K562 (cell line): ENCODE data around the gene DCAF16. TPM values are rescaled to one million over a fixed set of nuclear protein-coding genes. Genes with fewer than 3 reads are reported as not detected.

Experiments
- CBFA2T3 ChIP-seq: fragments of 450-650 bp; IDR thresholded peaks from 2 replicates; pipeline ENCODE4 v1.6.1; 2017
- CEBPB ChIP-seq: fragments of 450-650 bp; IDR thresholded peaks from 2 replicates; pipeline ENCODE4 v1.6.1; 2016; ENCODE audit warnings: missing genetic modification characterization, missing compliant biosample characterization
- CEBPG ChIP-seq, 3 experiments: fragments of 200-800 bp in 1 of 3; sonication (Bioruptor generic) in 1 of 3; sonication (generic) in 1 of 3; formaldehyde crosslinking in 1 of 3; IDR thresholded peaks in 2 of 3; conservative IDR thresholded peaks in 1 of 3; 2 replicates each; pipeline versions ENCODE4 v1.6.1 to v1.8.0; 2016 to 2022; ENCODE audit warnings: missing compliant biosample characterization in 2 of 3, missing genetic modification characterization in 2 of 3, mild to moderate bottlenecking in 1 of 3, missing genetic modification reagents in 1 of 3
- MEIS2 ChIP-seq: fragments of 450-650 bp; IDR thresholded peaks from 2 replicates; pipeline ENCODE4 v1.6.1; 2014; ENCODE audit warnings: mild to moderate bottlenecking; ENCODE audit not compliant: partially characterized antibody
- PCBP2 ChIP-seq: fragments of 200-400 bp; formaldehyde crosslinking; IDR thresholded peaks from 2 replicates; pipeline ENCODE4 v1.6.1; 2018; ENCODE audit warnings: low read length, low read depth, mild to moderate bottlenecking, moderate library complexity; ENCODE audit not compliant: poor library complexity, severe bottlenecking
- PHB2 ChIP-seq: fragments of 450-650 bp; IDR thresholded peaks from 2 replicates; pipeline ENCODE4 v1.6.1; 2017; ENCODE audit warnings: low read depth
- POLR2B ChIP-seq: fragments of 450-650 bp; IDR thresholded peaks from 2 replicates; pipeline ENCODE4 v1.6.1; 2018; ENCODE audit warnings: low read depth; ENCODE audit not compliant: partially characterized antibody
- PRMT5 ChIP-seq: sonication (generic); formaldehyde crosslinking; IDR thresholded peaks from 2 replicates; pipeline ENCODE4 v1.5.0; 2020; ENCODE audit warnings: missing genetic modification reagents
- RHOXF2B ChIP-seq: fragments of 250-450 bp; sonication (Bioruptor Pico); conservative IDR thresholded peaks from 2 replicates; pipeline ENCODE4 v1.5.1; 2021
- SPI1 ChIP-seq: IDR thresholded peaks from 2 replicates; pipeline ENCODE4 v1.6.1; 2011; ENCODE audit warnings: low read depth, low read length, control low read depth, borderline replicate concordance
- TEAD4 ChIP-seq, 2 experiments: sonication (generic) in 1 of 2; formaldehyde crosslinking in 1 of 2; IDR thresholded peaks; 2 replicates each; pipeline versions ENCODE4 v1.6.1 to v1.8.0; 2012 to 2022; ENCODE audit warnings: borderline replicate concordance in 1 of 2, inconsistent platforms in 1 of 2, low read length in 1 of 2, mild to moderate bottlenecking in 1 of 2, missing genetic modification reagents in 1 of 2
- ZC3H4 ChIP-seq: sonication (generic); formaldehyde crosslinking; IDR thresholded peaks from 2 replicates; pipeline ENCODE4 v1.9.0; 2021; ENCODE audit warnings: missing genetic modification reagents, borderline replicate concordance
- ZEB2 ChIP-seq: fragments of 450-650 bp; IDR thresholded peaks from 2 replicates; pipeline ENCODE4 v1.6.1; 2016
- ZNF57 ChIP-seq: fragments of 450-650 bp; formaldehyde crosslinking; IDR thresholded peaks from 2 replicates; pipeline ENCODE4 v1.4.0; 2020; ENCODE audit warnings: mild to moderate bottlenecking, moderate library complexity
- ZNF785 ChIP-seq: fragments of 250-450 bp; sonication (Bioruptor Pico); IDR thresholded peaks from 2 replicates; pipeline ENCODE4 v1.4.0; 2020; ENCODE audit warnings: mild to moderate bottlenecking
- ZNF79 ChIP-seq: fragments of 250-450 bp; sonication (Bioruptor Pico); IDR thresholded peaks from 2 replicates; pipeline ENCODE4 v1.4.0; 2020; ENCODE audit warnings: low read depth, mild to moderate bottlenecking, moderate library complexity
- polyA plus RNA-seq, 8 experiments: library from polyadenylated mRNA; depleted of rRNA in 4 of 8; stranded (reverse) in 5 of 8; unstranded in 3 of 8; fragments of >200 nt; fragmentation: Nextera tagmentation in 2 of 8; fragmentation: Illumina TruSeq in 1 of 8; extraction: Ambion mirVana in 2 of 8; extraction: Trizol in 1 of 8; gene quantifications; 2 replicates each; pipeline versions ENCODE4 v1.2.1 to v1.2.3, GENCODE V29; 2011 to 2014; ENCODE audit warnings: inconsistent platforms in 1 of 8, missing spikeins in 1 of 8
- total RNA-seq, 7 experiments: library from RNA; depleted of rRNA in 6 of 7; stranded (reverse); fragments of >200 nt in 6 of 7; fragmentation: Illumina TruSeq in 2 of 7; extraction: Trizol in 2 of 7; gene quantifications; 2 replicates each; pipeline versions ENCODE4 v1.2.1 to v1.2.3, GENCODE V29; 2011 to 2021; ENCODE audit warnings: low replicate concordance in 1 of 7
- TF ChIP-seq, protein P1 (sequence below): IDR thresholded peaks from 2 replicates; pipeline ENCODE4 v1.6.1; 2016; ENCODE audit warnings: missing genetic modification characterization, missing compliant biosample characterization
- TF ChIP-seq, protein P2 (sequence below): fragments of 250-450 bp; sonication (Bioruptor Pico); IDR thresholded peaks from 2 replicates; pipeline ENCODE4 v1.6.1; 2021; ENCODE audit warnings: mild to moderate bottlenecking
- TF ChIP-seq, protein P3 (sequence below), 3 experiments: IDR thresholded peaks in 2 of 3; conservative IDR thresholded peaks in 1 of 3; 2 replicates each; pipeline ENCODE4 v1.5.1; 2011 to 2012; ENCODE audit warnings: low read length in 3 of 3, mild to moderate bottlenecking in 3 of 3, control low read depth in 2 of 3, improper control_type of control experiment in 1 of 3, inconsistent platforms in 1 of 3, low read depth in 1 of 3, mixed read lengths in 1 of 3, moderate library complexity in 1 of 3; ENCODE audit not compliant: insufficient read depth in 2 of 3
- TF ChIP-seq, protein P4 (sequence below): sonication (generic); formaldehyde crosslinking; IDR thresholded peaks from 2 replicates; pipeline ENCODE4 v1.8.1; 2023; ENCODE audit warnings: mild to moderate bottlenecking, missing genetic modification reagents
- TF ChIP-seq, protein P5 (sequence below): fragments of 250-450 bp; sonication (Bioruptor Pico); IDR thresholded peaks from 2 replicates; pipeline ENCODE4 v1.8.0; 2022; ENCODE audit warnings: moderate library complexity, mild to moderate bottlenecking, inconsistent platforms
- TF ChIP-seq, protein P6 (sequence below), 2 experiments: fragments of 450-650 bp in 1 of 2; sonication (generic) in 1 of 2; formaldehyde crosslinking in 1 of 2; IDR thresholded peaks in 1 of 2; conservative IDR thresholded peaks in 1 of 2; 2 replicates each; pipeline versions ENCODE4 v1.6.1 to v1.8.1; 2016 to 2023; ENCODE audit warnings: mild to moderate bottlenecking in 2 of 2, moderate library complexity in 2 of 2, inconsistent platforms in 1 of 2, missing genetic modification reagents in 1 of 2

Gene DCAF16
- total and polyA plus RNA-seq, 9 of the 15 experiments (the other 6 are each of a cell fraction or from before 2014, with no cell fraction given) = 20.5 to 82.8 (median 67.8) TPM

DNA sequence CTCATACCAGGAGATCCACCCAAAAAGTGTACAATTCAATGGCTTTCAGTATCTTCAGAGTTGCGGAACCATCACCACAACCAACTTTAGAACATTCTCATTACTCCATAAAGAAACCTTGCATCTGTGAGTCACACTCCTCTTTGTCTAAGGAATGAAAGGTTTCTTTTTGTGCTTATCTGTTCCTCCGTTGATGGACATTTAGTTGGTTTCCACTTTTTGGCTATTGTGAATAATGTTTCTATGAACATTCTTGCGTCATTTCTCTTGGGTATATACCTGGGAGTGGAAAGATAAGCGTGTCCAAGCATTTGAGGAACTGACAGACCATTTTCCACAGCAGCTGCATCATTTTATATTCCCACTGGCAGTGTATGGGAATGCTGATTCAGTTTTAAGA is 39.7 kb downstream of the DCAF16 start (continued):
- TF ChIP-seq TEAD4 (IDR thresholded peaks at IDR 0.05; ENCODE audit: low read length) (peak; percentile 60; the same call in 1 of the 2 replicates), TEAD4 (CRISPR knock-in tag; IDR thresholded peaks at IDR 0.05; ENCODE audit: borderline replicate concordance) (no peak), RHOXF2B (CRISPR knock-in tag) (no peak), SPI1 (peak; percentile 46; the same call in 1 of the 2 replicates), CBFA2T3 (peak; percentile 50), ZEB2 (peak; percentile 68; the same call in 1 of the 2 replicates), PCBP2 (no peak), PHB2 (no peak), CEBPG (CRISPR knock-in tag; IDR thresholded peaks at IDR 0.05) (peak; percentile 52; the same call in 1 of the 2 replicates), CEBPG (tag; conservative IDR thresholded peaks at IDR 0.05 in 1 of 2, IDR thresholded peaks at IDR 0.05 in 1 of 2) (peak; percentile 47 to 84; a peak in 3 of 4 replicates), ZC3H4 (CRISPR knock-in tag) (no peak), ZNF79 (CRISPR knock-in tag) (no peak), CEBPB (tag) (peak; percentile 89), PRMT5 (no peak), POLR2B (no peak), MEIS2 (peak; percentile 69), ZNF785 (no peak), ZNF57 (no peak)
- TF ChIP-seq, protein P1, sequence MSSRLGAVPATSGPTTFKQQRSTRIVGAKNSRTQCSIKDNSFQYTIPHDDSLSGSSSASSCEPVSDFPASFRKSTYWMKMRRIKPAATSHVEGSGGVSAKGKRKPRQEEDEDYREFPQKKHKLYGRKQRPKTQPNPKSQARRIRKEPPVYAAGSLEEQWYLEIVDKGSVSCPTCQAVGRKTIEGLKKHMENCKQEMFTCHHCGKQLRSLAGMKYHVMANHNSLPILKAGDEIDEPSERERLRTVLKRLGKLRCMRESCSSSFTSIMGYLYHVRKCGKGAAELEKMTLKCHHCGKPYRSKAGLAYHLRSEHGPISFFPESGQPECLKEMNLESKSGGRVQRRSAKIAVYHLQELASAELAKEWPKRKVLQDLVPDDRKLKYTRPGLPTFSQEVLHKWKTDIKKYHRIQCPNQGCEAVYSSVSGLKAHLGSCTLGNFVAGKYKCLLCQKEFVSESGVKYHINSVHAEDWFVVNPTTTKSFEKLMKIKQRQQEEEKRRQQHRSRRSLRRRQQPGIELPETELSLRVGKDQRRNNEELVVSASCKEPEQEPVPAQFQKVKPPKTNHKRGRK (tag) = no peak
- TF ChIP-seq, protein P2, sequence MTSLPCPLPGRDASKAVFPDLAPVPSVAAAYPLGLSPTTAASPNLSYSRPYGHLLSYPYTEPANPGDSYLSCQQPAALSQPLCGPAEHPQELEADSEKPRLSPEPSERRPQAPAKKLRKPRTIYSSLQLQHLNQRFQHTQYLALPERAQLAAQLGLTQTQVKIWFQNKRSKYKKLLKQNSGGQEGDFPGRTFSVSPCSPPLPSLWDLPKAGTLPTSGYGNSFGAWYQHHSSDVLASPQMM (CRISPR knock-in tag) = no peak
- TF ChIP-seq, protein P3, sequence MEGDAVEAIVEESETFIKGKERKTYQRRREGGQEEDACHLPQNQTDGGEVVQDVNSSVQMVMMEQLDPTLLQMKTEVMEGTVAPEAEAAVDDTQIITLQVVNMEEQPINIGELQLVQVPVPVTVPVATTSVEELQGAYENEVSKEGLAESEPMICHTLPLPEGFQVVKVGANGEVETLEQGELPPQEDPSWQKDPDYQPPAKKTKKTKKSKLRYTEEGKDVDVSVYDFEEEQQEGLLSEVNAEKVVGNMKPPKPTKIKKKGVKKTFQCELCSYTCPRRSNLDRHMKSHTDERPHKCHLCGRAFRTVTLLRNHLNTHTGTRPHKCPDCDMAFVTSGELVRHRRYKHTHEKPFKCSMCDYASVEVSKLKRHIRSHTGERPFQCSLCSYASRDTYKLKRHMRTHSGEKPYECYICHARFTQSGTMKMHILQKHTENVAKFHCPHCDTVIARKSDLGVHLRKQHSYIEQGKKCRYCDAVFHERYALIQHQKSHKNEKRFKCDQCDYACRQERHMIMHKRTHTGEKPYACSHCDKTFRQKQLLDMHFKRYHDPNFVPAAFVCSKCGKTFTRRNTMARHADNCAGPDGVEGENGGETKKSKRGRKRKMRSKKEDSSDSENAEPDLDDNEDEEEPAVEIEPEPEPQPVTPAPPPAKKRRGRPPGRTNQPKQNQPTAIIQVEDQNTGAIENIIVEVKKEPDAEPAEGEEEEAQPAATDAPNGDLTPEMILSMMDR (IDR thresholded peaks at IDR 0.05 in 2 of 3, conservative IDR thresholded peaks at IDR 0.05 in 1 of 3; ENCODE audit: insufficient read depth in 2 of 3, low read depth in 1 of 3, low read length in 3 of 3) = no peak
- TF ChIP-seq, protein P4, sequence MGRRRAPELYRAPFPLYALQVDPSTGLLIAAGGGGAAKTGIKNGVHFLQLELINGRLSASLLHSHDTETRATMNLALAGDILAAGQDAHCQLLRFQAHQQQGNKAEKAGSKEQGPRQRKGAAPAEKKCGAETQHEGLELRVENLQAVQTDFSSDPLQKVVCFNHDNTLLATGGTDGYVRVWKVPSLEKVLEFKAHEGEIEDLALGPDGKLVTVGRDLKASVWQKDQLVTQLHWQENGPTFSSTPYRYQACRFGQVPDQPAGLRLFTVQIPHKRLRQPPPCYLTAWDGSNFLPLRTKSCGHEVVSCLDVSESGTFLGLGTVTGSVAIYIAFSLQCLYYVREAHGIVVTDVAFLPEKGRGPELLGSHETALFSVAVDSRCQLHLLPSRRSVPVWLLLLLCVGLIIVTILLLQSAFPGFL (CRISPR knock-in tag) = no peak
- TF ChIP-seq, protein P5, sequence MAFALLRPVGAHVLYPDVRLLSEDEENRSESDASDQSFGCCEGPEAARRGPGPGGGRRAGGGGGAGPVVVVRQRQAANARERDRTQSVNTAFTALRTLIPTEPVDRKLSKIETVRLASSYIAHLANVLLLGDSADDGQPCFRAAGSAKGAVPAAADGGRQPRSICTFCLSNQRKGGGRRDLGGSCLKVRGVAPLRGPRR = no peak
- TF ChIP-seq, protein P6, sequence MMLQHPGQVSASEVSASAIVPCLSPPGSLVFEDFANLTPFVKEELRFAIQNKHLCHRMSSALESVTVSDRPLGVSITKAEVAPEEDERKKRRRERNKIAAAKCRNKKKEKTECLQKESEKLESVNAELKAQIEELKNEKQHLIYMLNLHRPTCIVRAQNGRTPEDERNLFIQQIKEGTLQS (IDR thresholded peaks at IDR 0.05) = peak; percentile 79
- TF ChIP-seq, protein P6 (CRISPR knock-in tag; conservative IDR thresholded peaks at IDR 0.05) = 0 out of 2 replicates have a peak, but pooled peaks have one; percentile 28
